Hepatocyte (in vitro differentiated cells): Measurements from ENCODE around the gene EFHB. TPM values are rescaled to one million over a fixed set of nuclear protein-coding genes. Genes with fewer than 3 reads are reported as not detected.
"Not testable (repeated sequence)": the region's sequence is repeated elsewhere in the genome, so short reads cannot be mapped to it uniquely, and the experiment has no call there.

Source experiments
- DNase-seq: peaks from one replicate; pipeline ENCODE4 v3.0.0-alpha.2; 2016; ENCODE audit warnings: low spot score
- H2AFZ ChIP-seq: fragments of 200-600 bp; sonication (generic); 2 replicates; pipeline ENCODE4 v1.6.0; 2016; ENCODE audit warnings: antibody characterized with exemption, mild to moderate bottlenecking
- H3K27ac ChIP-seq: fragments of 200-600 bp; sonication (generic); 2 replicates; pipeline ENCODE4 v1.5.1; 2016; ENCODE audit warnings: mild to moderate bottlenecking
- H3K27me3 ChIP-seq: fragments of 200-600 bp; sonication (generic); 2 replicates; pipeline ENCODE4 v1.6.1; 2016
- H3K36me3 ChIP-seq: fragments of 200-600 bp; sonication (generic); replicated peaks from 2 replicates; pipeline ENCODE4 v1.5.1; 2016; ENCODE audit warnings: low read depth; ENCODE audit not compliant: insufficient read depth
- H3K4me1 ChIP-seq: fragments of 200-600 bp; sonication (generic); 2 replicates; pipeline ENCODE4 v1.5.1; 2016; ENCODE audit warnings: mild to moderate bottlenecking, moderate library complexity; ENCODE audit not compliant: insufficient read depth
- H3K4me2 ChIP-seq: fragments of 200-600 bp; sonication (generic); 2 replicates; pipeline ENCODE4 v1.6.0; 2016
- H3K4me3 ChIP-seq: fragments of 200-600 bp; sonication (generic); 2 replicates; pipeline ENCODE4 v1.5.1; 2016; ENCODE audit warnings: mild to moderate bottlenecking
- H3K79me2 ChIP-seq: fragments of 200-600 bp; sonication (generic); 2 replicates; pipeline ENCODE4 v1.6.0; 2017; ENCODE audit warnings: mild to moderate bottlenecking
- H3K9me2 ChIP-seq: fragments of 200-600 bp; sonication (generic); replicated peaks from 2 replicates; pipeline ENCODE4 v1.6.0; 2017; ENCODE audit warnings: mild to moderate bottlenecking; ENCODE audit not compliant: insufficient read depth
- H3K9me3 ChIP-seq: fragments of 200-600 bp; sonication (generic); 2 replicates; pipeline ENCODE4 v1.5.1; 2016; ENCODE audit warnings: low read depth, mild to moderate bottlenecking
- H4K20me1 ChIP-seq: fragments of 200-600 bp; sonication (generic); 2 replicates; pipeline ENCODE4 v1.6.0; 2016; ENCODE audit warnings: mild to moderate bottlenecking; ENCODE audit not compliant: insufficient read depth, poor library complexity, severe bottlenecking
- EZH2 ChIP-seq: fragments of 200-600 bp; sonication (generic); IDR thresholded peaks from 2 replicates; pipeline ENCODE4 v1.6.1; 2016; ENCODE audit warnings: antibody characterized with exemption, mild to moderate bottlenecking, borderline replicate concordance
- EZH2phosphoT487 ChIP-seq: fragments of 200-600 bp; sonication (generic); IDR thresholded peaks from one replicate; pipeline ENCODE4 v1.6.1; 2018; ENCODE audit warnings: antibody characterized with exemption, mild to moderate bottlenecking, low read depth, moderate library complexity; ENCODE audit not compliant: unreplicated experiment, severe bottlenecking
- WGBS: methylation state at CpG from one replicate; pipeline ENCODE4 v1.1.6; 2016; ENCODE audit warnings: low lambda C conversion rate; ENCODE audit errors: missing lambda C conversion rate; 5-methylcytosine and 5-hydroxymethylcytosine counted together
- polyA plus RNA-seq: library from polyadenylated mRNA; unstranded; fragments of >200 nt; fragmentation: Nextera tagmentation; extraction: Ambion mirVana; gene quantifications from 2 replicates; pipeline ENCODE4 v1.2.1, GENCODE V29; 2016
- total RNA-seq: library from RNA; depleted of rRNA; stranded (reverse); fragments of >200 nt; gene quantifications from 2 replicates; pipeline ENCODE4 v1.2.3, GENCODE V29; 2014
- TF ChIP-seq, protein P1 (sequence below): fragments of 200-600 bp; sonication (generic); IDR thresholded peaks from 2 replicates; pipeline ENCODE4 v1.5.1; 2016; ENCODE audit warnings: antibody characterized with exemption, mild to moderate bottlenecking; ENCODE audit not compliant: poor library complexity

The EFHB gene
- total and polyA plus RNA-seq, 2 experiments from 2014 or later = 0.70 TPM; not detected in 1

DNA sequence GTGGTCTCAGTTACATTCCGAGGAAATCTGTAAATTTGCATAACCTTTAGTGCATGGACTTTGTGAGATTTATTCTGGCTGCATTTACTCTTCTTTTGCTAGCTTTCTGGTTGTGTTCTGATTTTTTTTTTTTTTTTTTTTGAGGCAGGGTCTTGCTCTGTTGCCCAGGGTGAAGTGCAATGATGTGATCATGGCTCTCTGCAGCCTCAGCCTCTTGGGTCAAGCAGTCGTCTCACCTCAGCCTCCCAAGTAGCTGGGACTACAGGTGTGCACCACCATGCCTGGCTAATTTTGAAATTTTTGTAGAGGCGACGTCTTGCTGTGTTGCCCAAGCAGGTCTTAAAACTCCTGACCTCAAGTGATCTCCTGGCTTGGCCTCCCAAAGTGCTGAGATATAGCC, 25.5 kb upstream of the EFHB start:
- H3K9me3 ChIP-seq = no peaks in the 10 kb centered on the region
- H3K27ac ChIP-seq = no peak overlapping the region
- H4K20me1 ChIP-seq = peaks cover 84% of the 10 kb centered on the region
- no peak overlapping the region for H3K4me2 ChIP-seq
- no peak overlapping the region for H3K4me3 ChIP-seq
- WGBS = 71% methylated on average over 4 of the region's 4 CpGs
- no peaks in the 10 kb centered on the region for H3K9me2 ChIP-seq
- no peak overlapping the region for H2AFZ ChIP-seq
- peaks cover 100% of the 10 kb centered on the region for H3K79me2 ChIP-seq
- H3K4me1 ChIP-seq = no peaks in the 10 kb centered on the region
- TF ChIP-seq, protein P1, sequence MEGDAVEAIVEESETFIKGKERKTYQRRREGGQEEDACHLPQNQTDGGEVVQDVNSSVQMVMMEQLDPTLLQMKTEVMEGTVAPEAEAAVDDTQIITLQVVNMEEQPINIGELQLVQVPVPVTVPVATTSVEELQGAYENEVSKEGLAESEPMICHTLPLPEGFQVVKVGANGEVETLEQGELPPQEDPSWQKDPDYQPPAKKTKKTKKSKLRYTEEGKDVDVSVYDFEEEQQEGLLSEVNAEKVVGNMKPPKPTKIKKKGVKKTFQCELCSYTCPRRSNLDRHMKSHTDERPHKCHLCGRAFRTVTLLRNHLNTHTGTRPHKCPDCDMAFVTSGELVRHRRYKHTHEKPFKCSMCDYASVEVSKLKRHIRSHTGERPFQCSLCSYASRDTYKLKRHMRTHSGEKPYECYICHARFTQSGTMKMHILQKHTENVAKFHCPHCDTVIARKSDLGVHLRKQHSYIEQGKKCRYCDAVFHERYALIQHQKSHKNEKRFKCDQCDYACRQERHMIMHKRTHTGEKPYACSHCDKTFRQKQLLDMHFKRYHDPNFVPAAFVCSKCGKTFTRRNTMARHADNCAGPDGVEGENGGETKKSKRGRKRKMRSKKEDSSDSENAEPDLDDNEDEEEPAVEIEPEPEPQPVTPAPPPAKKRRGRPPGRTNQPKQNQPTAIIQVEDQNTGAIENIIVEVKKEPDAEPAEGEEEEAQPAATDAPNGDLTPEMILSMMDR = no peak
- no peak for TF ChIP-seq EZH2
- no peak for TF ChIP-seq EZH2phosphoT487
- H3K27me3 ChIP-seq = no peaks in the 10 kb centered on the region
- no peaks in the 10 kb centered on the region for H3K36me3 ChIP-seq
- no peak for DNase-seq

DNA sequence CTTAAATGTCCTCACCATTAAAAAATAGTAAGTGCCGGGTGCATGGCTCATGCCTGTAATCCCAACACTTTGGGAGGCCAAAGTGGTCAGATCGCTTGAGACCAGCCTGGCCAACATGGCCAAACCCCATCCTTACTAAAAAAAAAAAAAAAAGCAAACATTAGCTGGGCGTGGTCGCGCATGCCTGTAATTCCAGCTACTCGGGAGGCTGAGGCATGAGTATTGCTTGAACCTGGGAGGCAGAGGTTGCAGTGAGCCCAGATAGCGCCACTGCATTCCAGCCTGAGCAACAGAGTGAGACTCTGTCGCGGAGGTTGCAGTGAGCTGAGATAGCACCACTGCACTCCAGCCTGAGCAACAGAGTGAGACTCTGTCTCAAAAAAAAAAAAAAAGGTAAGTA, 23.3 kb upstream of the EFHB start:
- not testable (repeated sequence) for H3K4me2 ChIP-seq, H3K36me3 ChIP-seq, H3K27ac ChIP-seq, H2AFZ ChIP-seq, H3K4me1 ChIP-seq, DNase-seq, H3K9me2 ChIP-seq, H3K9me3 ChIP-seq, H3K4me3 ChIP-seq, H3K27me3 ChIP-seq
- Histone ChIP-seq H3K79me2 (peaks cover 100% of the 10 kb centered on the region), H4K20me1 (peaks cover 85% of the 10 kb centered on the region)
- 92% methylated on average over 9 of the region's 9 CpGs for WGBS

DNA sequence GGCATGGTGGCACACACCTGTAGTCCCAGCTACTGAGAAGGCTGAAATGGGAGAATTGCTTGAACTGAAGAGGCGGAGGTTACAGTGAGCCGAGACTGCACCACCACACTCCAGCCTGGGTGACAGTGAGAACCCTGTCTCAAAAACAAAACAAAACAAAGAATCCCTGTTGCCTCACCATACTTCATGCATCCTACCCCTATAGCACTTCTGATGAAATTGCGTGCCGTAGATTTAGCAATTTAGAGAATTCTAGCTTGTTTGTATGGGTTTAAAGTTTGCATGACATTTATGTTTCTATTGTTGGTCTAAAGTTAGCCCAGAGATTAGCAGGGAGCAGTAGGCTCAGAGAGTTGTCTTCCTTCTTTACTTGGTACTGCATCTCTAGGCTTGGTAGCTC, 20.7 kb upstream of the EFHB start:
- Histone ChIP-seq H3K4me3 (no peak overlapping the region), H3K4me2 (no peak overlapping the region), H3K4me1 (peaks cover 9% of the 10 kb centered on the region), H3K9me2 (no peaks in the 10 kb centered on the region), H4K20me1 (peaks cover 92% of the 10 kb centered on the region), H3K79me2 (peaks cover 100% of the 10 kb centered on the region), H3K9me3 (no peaks in the 10 kb centered on the region), H3K36me3 (no peaks in the 10 kb centered on the region), H3K27me3 (no peaks in the 10 kb centered on the region), H3K27ac (no peak overlapping the region), H2AFZ (no peak overlapping the region)
- no peak for DNase-seq
- TF ChIP-seq, protein P1 = no peak
- no peak for TF ChIP-seq EZH2phosphoT487
- TF ChIP-seq EZH2 = no peak
- WGBS = over 99% methylated on average over 4 of the region's 4 CpGs

DNA sequence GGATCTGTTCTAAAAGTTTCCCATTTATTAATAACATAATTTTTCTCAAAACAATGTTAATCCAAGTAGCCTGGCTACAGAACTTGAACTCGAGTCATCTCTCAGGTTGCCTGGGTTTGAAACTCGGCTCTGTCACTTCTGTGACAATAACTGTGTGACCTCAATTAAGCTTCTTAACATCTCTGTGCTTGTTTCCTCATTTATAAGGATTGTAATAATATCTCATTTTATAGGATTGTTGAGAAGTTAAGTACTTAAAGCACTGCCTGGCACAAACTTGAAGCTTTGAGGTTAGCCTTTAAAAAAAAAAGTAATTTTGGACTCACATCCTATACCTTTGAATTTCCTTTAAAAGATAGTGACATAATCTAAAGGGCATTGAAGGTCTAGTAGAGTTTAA, 16.3 kb upstream of the EFHB start:
- TF ChIP-seq EZH2phosphoT487 (no peak), EZH2 (no peak)
- TF ChIP-seq, protein P1 = no peak
- peaks cover 11% of the 10 kb centered on the region for H3K4me1 ChIP-seq
- H3K9me3 ChIP-seq = no peaks in the 10 kb centered on the region

More for the DNA sequence above, 16.3 kb upstream of the EFHB start:
- H3K27me3 ChIP-seq = no peaks in the 10 kb centered on the region
- no peak overlapping the region for H3K27ac ChIP-seq
- 95% methylated on average over 2 of the region's 2 CpGs for WGBS
- H3K4me3 ChIP-seq = no peak overlapping the region
- H3K9me2 ChIP-seq = no peaks in the 10 kb centered on the region
- H2AFZ ChIP-seq = no peak overlapping the region
- H3K36me3 ChIP-seq = no peaks in the 10 kb centered on the region
- peaks cover 71% of the 10 kb centered on the region for H4K20me1 ChIP-seq
- DNase-seq = no peak
- peaks cover 79% of the 10 kb centered on the region for H3K79me2 ChIP-seq
- H3K4me2 ChIP-seq = peak overlapping the region; percentile 83
